ENCODE results near the gene LIN7C.
A peak's percentile ranks its signal among the peaks of the same experiment; 100 is the strongest.
"Not testable (repeated sequence)": the region's sequence is repeated elsewhere in the genome, so short reads cannot be mapped to it uniquely, and the experiment has no call there.

The LIN7C gene

GRCh38 chr11:27506200-27507182, at the start of gene LIN7C:
TSS of gene LIN7C (minus strand) at chr11:27506769. CDS start at chr11:27506752, 17 bp downstream.
- peak; percentile 84 for DNase-seq

GRCh38 chr11:27555264-27555663, 48.7 kb upstream of the LIN7C start:
- no peak for DNase-seq

GRCh38 chr11:27553186-27553585, 46.6 kb upstream of the LIN7C start:
- DNase-seq = no peak

- DNase-seq = no peak
Observed at GRCh38 chr11:27552341-27552740, 45.8 kb upstream of the LIN7C start.

- no peak for DNase-seq
Observed at GRCh38 chr11:27551127-27551526, 44.6 kb upstream of the LIN7C start.

GRCh38 chr11:27545946-27546345, 39.4 kb upstream of the LIN7C start:
- no peak for DNase-seq

- no peak for DNase-seq
Observed at GRCh38 chr11:27545035-27545434, 38.5 kb upstream of the LIN7C start.

GRCh38 chr11:27541790-27542189, 35.2 kb upstream of the LIN7C start:
- no peak for DNase-seq

GRCh38 chr11:27540051-27540450, 33.5 kb upstream of the LIN7C start:
- no peak for DNase-seq

- DNase-seq = no peak
Observed at GRCh38 chr11:27535103-27535502, 28.5 kb upstream of the LIN7C start.

GRCh38 chr11:27532652-27533325, 26.2 kb upstream of the LIN7C start:
- DNase-seq = no peak

- no peak for DNase-seq
Observed at GRCh38 chr11:27528712-27529111, 22.1 kb upstream of the LIN7C start.

GRCh38 chr11:27526535-27526934, 20.0 kb upstream of the LIN7C start:
- DNase-seq = no peak

GRCh38 chr11:27525824-27526516, 19.4 kb upstream of the LIN7C start:
- DNase-seq = no peak

- no peak for DNase-seq
Observed at GRCh38 chr11:27524155-27524554, 17.6 kb upstream of the LIN7C start.

- DNase-seq = no peak
Observed at GRCh38 chr11:27520226-27520625, 13.7 kb upstream of the LIN7C start.

GRCh38 chr11:27518518-27518917, 11.9 kb upstream of the LIN7C start:
- DNase-seq = no peak

GRCh38 chr11:27517490-27517889, 10.9 kb upstream of the LIN7C start:
- DNase-seq = not testable (repeated sequence)

- no peak for DNase-seq
Observed at GRCh38 chr11:27514558-27514957, 8.0 kb upstream of the LIN7C start.

- no peak for DNase-seq
Observed at GRCh38 chr11:27514076-27514475, 7.5 kb upstream of the LIN7C start.

GRCh38 chr11:27513389-27513788, 6.8 kb upstream of the LIN7C start:
- DNase-seq = no peak

GRCh38 chr11:27512238-27512637, 5.7 kb upstream of the LIN7C start:
- DNase-seq = no peak

GRCh38 chr11:27509908-27510307, 3.3 kb upstream of the LIN7C start:
- DNase-seq = no peak
